ENCODE measurements around the gene THBS2.

Gene THBS2

GRCh38 chr6:169166896-169167580, 86.6 kb downstream of the THBS2 start:
- no peak for DNase-seq (ENCODE audit: low read depth in 2 of 2)
